PFSK-1 (cell line): ENCODE measurements around the gene RBM15.
A peak's percentile ranks its signal among the peaks of the same experiment; 100 is the strongest.

Experiments used
- FOXP2 ChIP-seq: optimal IDR thresholded peaks from 2 replicates; pipeline ENCODE3; 2011; ENCODE audit warnings: borderline replicate concordance, control low read depth, inconsistent platforms; ENCODE audit not compliant: insufficient read depth; ENCODE audit errors: extremely low read length, extremely low read depth
- POLR2AphosphoS5 ChIP-seq: IDR thresholded peaks from 2 replicates; pipeline ENCODE4 v1.6.1; 2012; ENCODE audit warnings: low read depth, mild to moderate bottlenecking, control low read depth, low read length, moderate library complexity
- REST ChIP-seq, 2 experiments: IDR thresholded peaks; 2 replicates each; pipeline versions ENCODE4 v1.6.1 to v1.8.0; 2011 to 2012; ENCODE audit warnings: low read depth in 2 of 2, low read length in 2 of 2, control low read depth in 1 of 2, inconsistent platforms in 1 of 2, mild to moderate bottlenecking in 1 of 2, moderate library complexity in 1 of 2; ENCODE audit not compliant: insufficient read depth in 1 of 2
- SIN3A ChIP-seq: IDR thresholded peaks from 2 replicates; pipeline ENCODE4 v1.6.1; 2012; ENCODE audit warnings: mild to moderate bottlenecking, low read length, moderate library complexity, borderline replicate concordance; ENCODE audit not compliant: insufficient read depth
- TAF1 ChIP-seq: IDR thresholded peaks from 2 replicates; pipeline ENCODE4 v1.6.1; 2012; ENCODE audit warnings: low read length, control low read depth, borderline replicate concordance; ENCODE audit not compliant: insufficient read depth

- TF ChIP-seq SIN3A, result no peak
- peak; percentile 40; the same call in 1 of the 2 replicates for TF ChIP-seq POLR2AphosphoS5
- no peak for TF ChIP-seq REST (IDR thresholded peaks at IDR 0.05; ENCODE audit: insufficient read depth in 1 of 2, low read depth in 2 of 2, low read length in 2 of 2)
- no peak for TF ChIP-seq TAF1
- TF ChIP-seq FOXP2, result no peak
Measured at GRCh38 chr1:110390692-110391245, 51.6 kb downstream of the RBM15 start, which contains the start of gene SLC16A4.
